Adipose tissue (tissue), 3 donors: ENCODE data around the gene GRK3. TPM values are rescaled to one million over a fixed set of nuclear protein-coding genes. Genes with fewer than 3 reads are reported as not detected.
"Not testable (repeated sequence)": the region's sequence is repeated elsewhere in the genome, so short reads cannot be mapped to it uniquely, and the experiment has no call there.

ENCODE experiments used
- H3K27ac ChIP-seq: one replicate; pipeline ENCODE4 v1.5.1; 2013; ENCODE audit warnings: low read depth, low read length
- WGBS, 3 donors: extraction: QIAGEN DNeasy Blood & Tissue Kit; methylation state at CpG; one replicate each; pipeline ENCODE4 v1.1.7; 2013; 5-methylcytosine and 5-hydroxymethylcytosine counted together
- polyA plus RNA-seq, 3 donors: library from polyadenylated mRNA; stranded (reverse); fragments of 200-250 nt; gene quantifications; one replicate each; pipeline ENCODE4 v1.2.3, GENCODE V29; 2013
- donor health status: healthy with polysubstance abuse.
- donor health status: Bipolar disorder and iron deficiency.
- donor health status: healthy.

Gene GRK3
- 10 to 100 TPM in 1 of 3 donors, 1 to 10 TPM in 2; 5.8 to 17.6 (median 8.8) TPM for polyA plus RNA-seq

DNA sequence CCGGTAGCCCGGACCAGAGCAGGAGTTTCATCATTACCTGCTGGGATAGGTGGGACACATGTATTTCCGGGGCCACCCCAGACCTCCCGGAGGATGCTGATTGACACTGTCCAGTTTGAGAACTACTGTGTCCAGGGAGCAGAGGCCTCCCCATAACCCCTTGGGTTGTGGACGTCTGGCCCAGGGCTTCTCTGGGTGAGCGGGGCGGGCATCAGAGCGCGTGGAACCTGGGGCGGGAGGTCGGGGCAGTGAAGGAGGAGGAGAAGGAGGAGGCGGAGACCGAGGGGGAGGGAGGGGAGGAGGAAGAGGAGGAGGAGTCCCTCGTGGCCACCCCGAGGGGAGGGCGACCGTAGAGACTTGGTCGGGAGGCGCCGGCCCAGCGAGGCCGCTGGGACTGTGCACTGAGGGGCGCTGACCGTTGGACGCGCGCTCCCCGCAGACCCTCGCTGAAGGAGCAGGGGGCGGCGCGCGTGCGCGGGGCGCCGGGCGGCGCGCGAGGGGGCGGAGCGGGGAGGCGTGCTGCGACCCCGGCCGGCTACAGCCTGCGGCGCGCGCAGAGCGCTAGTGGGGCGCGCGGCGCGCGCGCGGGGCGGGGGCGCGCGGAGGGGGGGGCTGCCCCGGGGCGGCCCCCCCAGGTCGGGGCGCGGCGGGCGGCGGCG is at the start of gene GRK3:
GRK3 (plus strand) TSS at position 356 of the 659 bp plus-strand sequence. CDS start 366 bp downstream, outside the sequence.
- 1% methylated on average over 31 to 71 of the region's 73 CpGs for WGBS, 3 donors
- no peak within 1 kb of the TSS for H3K27ac ChIP-seq

GRCh38 chr22:25518000-25518663 is 46.3 kb upstream of the GRK3 start:
- 83 to 94% (median 94%) methylated on average over 12 of the region's 12 CpGs for WGBS, 3 donors
- no peak overlapping the region for H3K27ac ChIP-seq

- 59 to 82% (median 65%) methylated on average over 1 of the region's 1 CpG for WGBS, 3 donors
- H3K27ac ChIP-seq: no peak overlapping the region
Observed at GRCh38 chr22:25525376-25525775, 39.1 kb upstream of the GRK3 start.

DNA sequence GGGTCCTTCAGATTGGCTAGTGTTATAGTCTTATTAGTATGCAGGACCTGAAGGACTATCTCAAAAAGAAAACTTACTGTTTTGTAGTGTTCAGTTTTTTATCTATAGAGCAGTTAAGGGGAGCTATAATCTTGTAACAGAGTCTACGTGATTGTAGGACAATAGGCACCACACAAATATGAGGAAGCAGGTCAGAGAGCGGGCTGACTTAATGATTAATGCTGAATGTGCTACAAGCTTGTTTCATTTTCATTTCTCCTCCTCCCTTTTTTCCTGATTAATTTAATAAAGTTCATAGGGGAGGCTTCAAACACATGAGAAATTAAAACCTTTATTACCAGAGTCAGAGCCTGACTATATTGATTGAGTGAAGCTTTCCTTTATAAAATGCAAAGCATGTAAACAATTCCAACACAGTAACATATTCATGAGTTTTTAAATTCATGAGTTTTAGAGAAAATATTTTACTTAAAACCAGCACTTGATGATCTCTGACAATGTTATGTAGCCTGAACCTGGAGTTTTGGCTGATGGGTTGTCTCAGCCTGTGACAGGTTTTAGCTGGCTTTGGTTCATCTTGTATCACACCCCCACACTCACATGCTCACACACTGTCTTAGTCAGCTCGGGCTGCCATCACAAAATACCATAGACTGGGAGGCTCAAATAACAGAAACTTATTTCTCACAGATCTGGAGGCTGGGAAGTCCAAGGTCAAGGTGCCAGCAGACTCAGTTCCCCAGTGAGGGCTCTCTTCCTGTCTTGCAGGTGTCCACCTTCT is 38.5 kb upstream of the GRK3 start:
- H3K27ac ChIP-seq: not testable (repeated sequence)
- WGBS, 3 donors: 44 to 57% (median 54%) methylated on average over 3 of the region's 3 CpGs

- WGBS, 3 donors: 18 to 31% (median 24%) methylated on average over 1 of the region's 1 CpG
- not testable (repeated sequence) for H3K27ac ChIP-seq
Observed at GRCh38 chr22:25527016-25527415, 37.5 kb upstream of the GRK3 start.

- 65 to 86% (median 78%) methylated on average over 3 of the region's 3 CpGs for WGBS, 3 donors
- not testable (repeated sequence) for H3K27ac ChIP-seq
Observed at GRCh38 chr22:25528068-25528467, 36.4 kb upstream of the GRK3 start.

- WGBS, 3 donors: 79 to 96% (median 89%) methylated on average over 1 of the region's 1 CpG
- H3K27ac ChIP-seq: not testable (repeated sequence)
Observed at GRCh38 chr22:25529059-25529458, 35.4 kb upstream of the GRK3 start.

- not testable (repeated sequence) for H3K27ac ChIP-seq
- WGBS, 3 donors: 86 to 94% (median 90%) methylated on average over 4 of the region's 4 CpGs
Observed at GRCh38 chr22:25529541-25530137, 34.8 kb upstream of the GRK3 start.

GRCh38 chr22:25531677-25532076 is 32.8 kb upstream of the GRK3 start:
- not testable (repeated sequence) for H3K27ac ChIP-seq
- 59 to 77% (median 72%) methylated on average over 2 to 4 of the region's 4 CpGs for WGBS, 3 donors

GRCh38 chr22:25534724-25535123 is 29.8 kb upstream of the GRK3 start:
- no peak overlapping the region for H3K27ac ChIP-seq
- WGBS, 3 donors: 93 to 95% (median 93%) methylated on average over 3 of the region's 3 CpGs

DNA sequence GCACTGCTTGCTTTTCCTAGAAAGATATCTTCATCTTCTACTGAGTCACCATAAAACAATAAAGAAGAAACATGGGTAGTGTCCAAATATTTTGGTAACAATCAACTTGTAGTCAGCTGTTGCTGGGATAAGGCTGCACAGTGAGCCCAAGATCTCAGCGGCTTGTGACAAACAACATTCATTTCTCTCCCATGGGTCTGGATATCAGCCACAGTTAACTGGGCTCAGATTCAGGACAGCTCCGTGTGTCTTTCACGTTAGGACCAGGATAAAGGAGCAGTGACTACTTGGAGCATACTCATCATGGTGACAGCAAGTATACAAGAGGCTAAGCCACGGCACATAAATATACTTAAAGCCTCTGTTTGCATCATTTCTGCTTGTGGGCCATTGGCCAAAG is 27.9 kb upstream of the GRK3 start:
- H3K27ac ChIP-seq: no peak overlapping the region
- WGBS, 3 donors: 44 to 62% (median 48%) methylated on average over 4 of the region's 4 CpGs

- no peak overlapping the region for H3K27ac ChIP-seq
- WGBS, 3 donors: 59 to 84% (median 78%) methylated on average over 3 of the region's 3 CpGs
Observed at GRCh38 chr22:25540166-25540907, 24.1 kb upstream of the GRK3 start.

DNA sequence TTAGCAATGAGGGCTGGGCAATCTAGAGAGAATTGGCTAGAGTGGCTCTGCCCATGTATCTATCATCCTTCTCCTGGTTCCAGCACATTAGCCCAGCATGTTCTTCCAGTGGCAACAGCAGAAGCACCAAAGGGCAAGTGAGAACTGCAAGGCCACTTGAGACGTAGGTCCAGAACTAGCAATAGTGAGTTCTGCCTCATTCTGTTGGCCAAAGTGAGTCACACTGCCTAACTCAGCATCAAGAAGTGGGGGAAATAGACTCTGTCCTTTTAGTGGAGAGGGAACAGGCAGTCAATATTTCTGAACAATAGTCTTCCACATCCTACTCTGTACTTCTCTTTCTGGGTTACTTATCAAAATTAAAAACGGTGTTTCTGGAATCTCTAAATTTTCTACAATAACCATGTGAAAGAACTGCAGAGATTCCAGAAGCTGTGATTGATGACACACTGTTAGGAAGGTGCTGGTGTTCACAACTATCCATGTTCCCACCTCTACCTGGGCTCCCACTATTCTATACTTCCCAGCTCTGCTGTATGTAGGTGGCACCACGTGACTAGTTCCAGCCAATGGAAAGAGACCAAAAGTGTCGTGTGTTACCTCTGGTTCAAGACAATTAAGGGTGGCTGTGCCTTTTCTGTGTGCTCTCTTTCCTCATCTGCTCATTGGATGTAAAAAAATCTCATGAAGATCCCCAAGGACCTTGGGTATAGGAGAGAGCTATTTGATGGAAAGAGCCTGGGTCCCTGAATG is 23.4 kb upstream of the GRK3 start:
- 86 to 90% (median 88%) methylated on average over 4 of the region's 4 CpGs for WGBS, 3 donors
- no peak overlapping the region for H3K27ac ChIP-seq

GRCh38 chr22:25542191-25542590 is 22.3 kb upstream of the GRK3 start:
- H3K27ac ChIP-seq: no peak overlapping the region
- 91 to 93% (median 93%) methylated on average over 1 of the region's 1 CpG for WGBS, 3 donors

- 73 to 88% (median 84%) methylated on average over 6 of the region's 6 CpGs for WGBS, 3 donors
- H3K27ac ChIP-seq: no peak overlapping the region
Observed at GRCh38 chr22:25542720-25543402, 21.6 kb upstream of the GRK3 start.

GRCh38 chr22:25545146-25545545 is 19.3 kb upstream of the GRK3 start:
- 38 to 84% (median 62%) methylated on average over 3 of the region's 3 CpGs for WGBS, 3 donors
- no peak overlapping the region for H3K27ac ChIP-seq

DNA sequence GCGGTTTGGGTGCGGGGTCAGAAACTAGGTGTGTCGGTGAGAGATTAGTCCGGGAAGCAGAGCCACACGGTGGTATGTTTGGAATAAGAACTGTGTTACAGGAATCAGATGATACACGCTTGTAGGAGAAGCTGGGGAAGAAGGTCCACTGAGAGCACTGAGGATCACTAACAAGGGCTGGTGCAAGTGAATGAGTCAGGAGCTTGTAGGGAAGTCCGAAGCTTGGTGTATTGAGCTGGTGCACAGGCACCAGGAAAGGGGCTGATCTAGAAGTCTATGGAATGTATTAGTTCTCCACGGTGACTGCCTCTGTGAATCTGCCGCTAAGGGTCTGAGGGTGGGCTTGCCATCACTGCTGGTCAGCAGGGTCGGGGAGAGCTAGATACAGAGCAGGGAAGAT is 18.8 kb upstream of the GRK3 start:
- WGBS, 3 donors: 54 to 88% (median 86%) methylated on average over 10 of the region's 10 CpGs
- H3K27ac ChIP-seq: no peak overlapping the region
